Colonic mucosa (tissue), 4 donors: ENCODE data around the gene AMIGO2. TPM values are rescaled to one million over a fixed set of nuclear protein-coding genes. Genes with fewer than 3 reads are reported as not detected.

Experiments used
- DNase-seq: peaks from one replicate; pipeline ENCODE4 v3.0.0-alpha.2; 2020
- H3K27ac ChIP-seq: fragments of 200-600 bp; one replicate; pipeline ENCODE4 v1.8.0; 2021
- H3K27me3 ChIP-seq: fragments of 200-600 bp; one replicate; pipeline ENCODE4 v1.8.0; 2021
- H3K36me3 ChIP-seq: fragments of 200-600 bp; one replicate; pipeline ENCODE4 v1.8.0; 2021
- H3K4me1 ChIP-seq: fragments of 200-600 bp; one replicate; pipeline ENCODE4 v1.8.0; 2021; ENCODE audit warnings: mild to moderate bottlenecking
- H3K4me3 ChIP-seq: fragments of 200-600 bp; one replicate; pipeline ENCODE4 v1.8.0; 2021
- H3K9ac ChIP-seq, 2 donors: one replicate each; pipeline ENCODE4 v1.7.0; 2013; ENCODE audit warnings: control low read depth in 2 of 2, low read depth in 2 of 2, low read length in 2 of 2
- H3K9me3 ChIP-seq: fragments of 200-600 bp; one replicate; pipeline ENCODE4 v1.8.0; 2021
- CTCF ChIP-seq: fragments of 200-600 bp; IDR thresholded peaks from one replicate; pipeline ENCODE4 v1.8.0; 2022; ENCODE audit warnings: antibody characterized with exemption, mild to moderate bottlenecking
- intact Hi-C: fragments of 100-400 bp; cut with DNase I; formaldehyde crosslinking; loops from one replicate; pipeline ENCODE4 v1.14.1; 2022
- total RNA-seq, 2 donors: library from RNA; stranded (reverse); fragmentation: NEBNext Ultra II Directional in 1 of 2; extraction: Animal tissue kit (Norgen Biotek cat#: 25700) in 1 of 2; gene quantifications; one replicate each; pipeline ENCODE4 v1.2.1, GENCODE V29; 2021
- donor health status: healthy.
- donor health status: DM: no; HTN: no; CAD: no.
- donor health status: DM: no; HTN: no; CAD: no.

The AMIGO2 gene
- total RNA-seq, 2 donors from 2014 or later, result 2.0 to 11.1 TPM

GRCh38 chr12:47078733-47079467, 859 bp downstream of the AMIGO2 start:
- Histone ChIP-seq H3K27me3 (peaks cover 9% of the 10 kb centered on the region), H3K4me1 (no peaks in the 10 kb centered on the region), H3K9ac (peak overlapping the region; percentile 62 to 65), H3K4me3 (peak overlapping the region; percentile 55), H3K27ac (peak overlapping the region; percentile 77), H3K9me3 (no peaks in the 10 kb centered on the region), H3K36me3 (no peaks in the 10 kb centered on the region)
- DNase-seq, result no peak
- intact Hi-C loops, result loop anchor here (5.0 to 10.0 kb wide), 2 partner anchors 47 to 146 kb away; no protein-coding TSS in a partner anchor
- no peak for TF ChIP-seq CTCF

- Histone ChIP-seq H3K9ac (no peak overlapping the region), H3K27me3 (peaks cover 9% of the 10 kb centered on the region), H3K4me3 (peak overlapping the region; percentile 55), H3K27ac (no peak overlapping the region), H3K9me3 (no peaks in the 10 kb centered on the region), H3K4me1 (no peaks in the 10 kb centered on the region), H3K36me3 (no peaks in the 10 kb centered on the region)
- TF ChIP-seq CTCF, result no peak
- DNase-seq, result no peak
- intact Hi-C loops, result loop anchor here (5.0 to 10.0 kb wide), 2 partner anchors 46 to 147 kb away; no protein-coding TSS in a partner anchor
Measured at GRCh38 chr12:47078086-47078395, 1.7 kb downstream of the AMIGO2 start.

GRCh38 chr12:47077206-47078085, 2.3 kb downstream of the AMIGO2 start:
- TF ChIP-seq CTCF, result no peak
- intact Hi-C loops, result loop anchor here (5.0 to 10.0 kb wide), 2 partner anchors 45 to 147 kb away; no protein-coding TSS in a partner anchor
- Histone ChIP-seq H3K4me3 (peak overlapping the region; percentile 1), H3K27ac (no peak overlapping the region), H3K9ac (no peak overlapping the region), H3K9me3 (no peaks in the 10 kb centered on the region), H3K27me3 (peaks cover 9% of the 10 kb centered on the region), H3K4me1 (no peaks in the 10 kb centered on the region), H3K36me3 (no peaks in the 10 kb centered on the region)
- no peak for DNase-seq

- intact Hi-C loops, result loop anchor here (5.0 to 10.0 kb wide), 2 partner anchors 43 to 149 kb away; no protein-coding TSS in a partner anchor
- TF ChIP-seq CTCF, result no peak
- Histone ChIP-seq H3K27ac (no peak overlapping the region), H3K36me3 (no peaks in the 10 kb centered on the region), H3K4me3 (no peak overlapping the region), H3K27me3 (peaks cover 9% of the 10 kb centered on the region), H3K4me1 (no peaks in the 10 kb centered on the region), H3K9me3 (no peaks in the 10 kb centered on the region), H3K9ac (no peak overlapping the region)
- DNase-seq, result no peak
Measured at GRCh38 chr12:47075192-47076084, 4.3 kb downstream of the AMIGO2 start.

- DNase-seq, result no peak
- H3K4me3 ChIP-seq, result no peak overlapping the region
- no peaks in the 10 kb centered on the region for H3K36me3 ChIP-seq
- TF ChIP-seq CTCF, result no peak
- H3K9me3 ChIP-seq, result no peaks in the 10 kb centered on the region
- H3K4me1 ChIP-seq, result no peaks in the 10 kb centered on the region
- intact Hi-C loops, result loop anchor here (5.0 to 10.0 kb wide), 2 partner anchors 42 to 150 kb away; no protein-coding TSS in a partner anchor
- H3K9ac ChIP-seq, result no peak overlapping the region
- H3K27ac ChIP-seq, result no peak overlapping the region
- H3K27me3 ChIP-seq, result peaks cover 9% of the 10 kb centered on the region
Measured at GRCh38 chr12:47074757-47075156, 5.0 kb downstream of the AMIGO2 start.
